ENCODE results near the gene GPR85.
"Not testable (repeated sequence)": the region's sequence is repeated elsewhere in the genome, so short reads cannot be mapped to it uniquely, and the experiment has no call there.

The GPR85 gene

GRCh38 chr7:113093561-113093960 is 6.9 kb upstream of the GPR85 start:
- no peak for ATAC-seq
- Mint-ChIP-seq H3K4me1 (no peaks in the 10 kb centered on the region), H3K27ac (no peak overlapping the region), H3K27me3 (no peaks in the 10 kb centered on the region), H3K9me3 (no peaks in the 10 kb centered on the region), H3K4me3 (no peak overlapping the region), H3K36me3 (no peaks in the 10 kb centered on the region)

- ATAC-seq = no peak
- Mint-ChIP-seq H3K9me3 (no peaks in the 10 kb centered on the region), H3K4me3 (no peak overlapping the region), H3K27me3 (peaks cover under 1% of the 10 kb centered on the region), H3K4me1 (no peaks in the 10 kb centered on the region), H3K36me3 (no peaks in the 10 kb centered on the region), H3K27ac (no peak overlapping the region)
Measured at GRCh38 chr7:113092762-113093161, 6.1 kb upstream of the GPR85 start.

GRCh38 chr7:113087071-113087998 is 708 bp upstream of the GPR85 start:
- Mint-ChIP-seq H3K9me3 (no peaks in the 10 kb centered on the region), H3K36me3 (no peaks in the 10 kb centered on the region), H3K4me1 (peaks cover 11% of the 10 kb centered on the region), H3K27me3 (peaks cover 38% of the 10 kb centered on the region), H3K4me3 (no peak overlapping the region), H3K27ac (no peak overlapping the region)
- ATAC-seq = no peak

GRCh38 chr7:113085781-113086390 is 741 bp downstream of the GPR85 start:
- H3K36me3 Mint-ChIP-seq = no peaks in the 10 kb centered on the region
- no peaks in the 10 kb centered on the region for H3K9me3 Mint-ChIP-seq
- no peak overlapping the region for H3K27ac Mint-ChIP-seq
- peaks cover 11% of the 10 kb centered on the region for H3K4me1 Mint-ChIP-seq
- H3K27me3 Mint-ChIP-seq = peaks cover 38% of the 10 kb centered on the region
- no peak for ATAC-seq
- peak overlapping the region; percentile 62 for H3K4me3 Mint-ChIP-seq

- no peak overlapping the region for H3K4me3 Mint-ChIP-seq
- H3K9me3 Mint-ChIP-seq = no peaks in the 10 kb centered on the region
- peaks cover 38% of the 10 kb centered on the region for H3K27me3 Mint-ChIP-seq
Measured at GRCh38 chr7:113084496-113085172, 2.0 kb downstream of the GPR85 start.

GRCh38 chr7:113083816-113084495 is 2.7 kb downstream of the GPR85 start:
- no peaks in the 10 kb centered on the region for H3K9me3 Mint-ChIP-seq
- no peak overlapping the region for H3K4me3 Mint-ChIP-seq
- no peak overlapping the region for H3K27ac Mint-ChIP-seq
- H3K27me3 Mint-ChIP-seq = peaks cover 38% of the 10 kb centered on the region
- H3K36me3 Mint-ChIP-seq = no peaks in the 10 kb centered on the region
- H3K4me1 Mint-ChIP-seq = peaks cover 11% of the 10 kb centered on the region
- no peak for ATAC-seq

More at GRCh38 chr7:113084496-113085172, 2.0 kb downstream of the GPR85 start:
- Mint-ChIP-seq H3K36me3 (no peaks in the 10 kb centered on the region), H3K4me1 (peaks cover 11% of the 10 kb centered on the region), H3K27ac (no peak overlapping the region)
- no peak for ATAC-seq

- Mint-ChIP-seq H3K27ac (no peak overlapping the region), H3K27me3 (peaks cover 38% of the 10 kb centered on the region), H3K4me1 (peaks cover 11% of the 10 kb centered on the region), H3K9me3 (no peaks in the 10 kb centered on the region), H3K4me3 (no peak overlapping the region), H3K36me3 (no peaks in the 10 kb centered on the region)
- ATAC-seq = no peak
Measured at GRCh38 chr7:113083132-113083815, 3.4 kb downstream of the GPR85 start.

GRCh38 chr7:113078331-113078730 is 8.3 kb downstream of the GPR85 start:
- Mint-ChIP-seq H3K4me1 (no peaks in the 10 kb centered on the region), H3K27ac (no peak overlapping the region), H3K36me3 (no peaks in the 10 kb centered on the region), H3K4me3 (no peak overlapping the region), H3K9me3 (no peaks in the 10 kb centered on the region), H3K27me3 (no peaks in the 10 kb centered on the region)
- no peak for ATAC-seq

GRCh38 chr7:113076703-113077102 is 9.9 kb downstream of the GPR85 start:
- no peaks in the 10 kb centered on the region for H3K36me3 Mint-ChIP-seq
- no peak overlapping the region for H3K4me3 Mint-ChIP-seq
- no peaks in the 10 kb centered on the region for H3K27me3 Mint-ChIP-seq
- no peak for ATAC-seq
- no peaks in the 10 kb centered on the region for H3K9me3 Mint-ChIP-seq
- no peaks in the 10 kb centered on the region for H3K4me1 Mint-ChIP-seq
- no peak overlapping the region for H3K27ac Mint-ChIP-seq

- Mint-ChIP-seq H3K27ac (no peak overlapping the region), H3K4me1 (no peaks in the 10 kb centered on the region), H3K4me3 (no peak overlapping the region), H3K27me3 (no peaks in the 10 kb centered on the region), H3K36me3 (no peaks in the 10 kb centered on the region), H3K9me3 (no peaks in the 10 kb centered on the region)
- ATAC-seq = no peak
Measured at GRCh38 chr7:113071465-113071864, 15.2 kb downstream of the GPR85 start.

GRCh38 chr7:113062499-113062898 is 24.1 kb downstream of the GPR85 start:
- no peak for ATAC-seq
- Mint-ChIP-seq H3K27ac (no peak overlapping the region), H3K9me3 (no peaks in the 10 kb centered on the region), H3K4me1 (no peaks in the 10 kb centered on the region), H3K36me3 (no peaks in the 10 kb centered on the region), H3K4me3 (no peak overlapping the region), H3K27me3 (peaks cover 23% of the 10 kb centered on the region)

- no peaks in the 10 kb centered on the region for H3K4me1 Mint-ChIP-seq
- ATAC-seq = no peak
- peaks cover 35% of the 10 kb centered on the region for H3K27me3 Mint-ChIP-seq
- H3K27ac Mint-ChIP-seq = no peak overlapping the region
- H3K9me3 Mint-ChIP-seq = no peaks in the 10 kb centered on the region
- no peak overlapping the region for H3K4me3 Mint-ChIP-seq
- H3K36me3 Mint-ChIP-seq = no peaks in the 10 kb centered on the region
Measured at GRCh38 chr7:113060100-113060499, 26.5 kb downstream of the GPR85 start.

- H3K4me3 Mint-ChIP-seq = no peak overlapping the region
- H3K4me1 Mint-ChIP-seq = no peaks in the 10 kb centered on the region
- H3K27ac Mint-ChIP-seq = no peak overlapping the region
- no peaks in the 10 kb centered on the region for H3K36me3 Mint-ChIP-seq
- peaks cover 5% of the 10 kb centered on the region for H3K9me3 Mint-ChIP-seq
- peaks cover 47% of the 10 kb centered on the region for H3K27me3 Mint-ChIP-seq
- ATAC-seq = no peak
Measured at GRCh38 chr7:113054938-113055337, 31.7 kb downstream of the GPR85 start.

GRCh38 chr7:113054272-113054671 is 32.4 kb downstream of the GPR85 start:
- not testable (repeated sequence) for ATAC-seq, H3K4me1 Mint-ChIP-seq, H3K36me3 Mint-ChIP-seq, H3K4me3 Mint-ChIP-seq, H3K9me3 Mint-ChIP-seq, H3K27ac Mint-ChIP-seq
- H3K27me3 Mint-ChIP-seq = peaks cover 41% of the 10 kb centered on the region

- not testable (repeated sequence) for H3K36me3 Mint-ChIP-seq, H3K4me3 Mint-ChIP-seq
Measured at GRCh38 chr7:113049221-113049620, 37.4 kb downstream of the GPR85 start.

More at GRCh38 chr7:113049221-113049620, 37.4 kb downstream of the GPR85 start:
- ATAC-seq, H3K9me3 Mint-ChIP-seq, H3K4me1 Mint-ChIP-seq, H3K27ac Mint-ChIP-seq: not testable (repeated sequence)
- peaks cover 15% of the 10 kb centered on the region for H3K27me3 Mint-ChIP-seq
